BJ (cell line): ENCODE measurements around the gene GLYATL3. TPM values are rescaled to one million over a fixed set of nuclear protein-coding genes. Genes with fewer than 3 reads are reported as not detected.
A peak's percentile ranks its signal among the peaks of the same experiment; 100 is the strongest.

ENCODE experiments used
- CTCF ChIA-PET: fragments of 350-600 bp; formaldehyde crosslinking; extraction: SDS; loops from one replicate; lab custom pipeline; 2021; ENCODE audit warnings: antibody characterized with exemption, inconsistent platforms; lab: Yijun Ruan, JAX
- POLR2A ChIA-PET: fragments of 300-600 bp; sonication (Branson Sonifier 250); formaldehyde crosslinking; extraction: SDS; loops from one replicate; lab custom pipeline; 2021; ENCODE audit warnings: antibody characterized with exemption; lab: Charles Lee
- DNase-seq: peaks from one replicate; pipeline ENCODE4 v3.0.0-alpha.2; 2011; ENCODE audit warnings: low read depth
- H3K27me3 ChIP-seq: 2 replicates; pipeline ENCODE4 v1.6.0; 2011; ENCODE audit warnings: low read length; ENCODE audit not compliant: control insufficient read depth, insufficient read depth
- H3K36me3 ChIP-seq: 2 replicates; pipeline ENCODE4 v1.5.1; 2011; ENCODE audit warnings: low read length; ENCODE audit not compliant: control insufficient read depth, insufficient read depth
- H3K4me3 ChIP-seq: 2 replicates; pipeline ENCODE4 v1.5.1; 2011; ENCODE audit warnings: low read depth, mild to moderate bottlenecking, control low read depth, low read length
- polyA plus RNA-seq: library from polyadenylated mRNA; depleted of rRNA; stranded (reverse); fragments of >200 nt; gene quantifications from 2 replicates; pipeline ENCODE4 v1.2.3, GENCODE V29; 2011
- TF ChIP-seq, protein P1 (sequence below): IDR thresholded peaks from 2 replicates; pipeline ENCODE4 v1.5.1; 2011; ENCODE audit warnings: low read depth, mild to moderate bottlenecking, control low read depth, inconsistent platforms, low read length, moderate library complexity; ENCODE audit not compliant: insufficient read depth

The GLYATL3 gene
- polyA plus RNA-seq, 1 experiment, result not detected

DNA sequence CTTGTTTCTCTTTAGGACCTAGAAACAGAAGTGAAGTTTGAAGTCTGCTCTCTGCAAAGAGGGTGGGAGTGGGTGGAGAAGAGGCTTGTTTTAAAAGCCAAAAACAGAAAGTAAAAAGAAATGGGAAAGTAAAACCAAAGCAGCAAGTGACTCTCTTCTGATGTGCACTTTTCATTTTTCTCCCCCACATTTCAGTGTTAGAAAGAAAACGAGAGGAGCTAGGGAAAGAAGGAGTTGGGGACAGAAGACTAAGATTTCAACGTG is 52.1 kb downstream of the GLYATL3 start:
- ChIA-PET POLR2A (no interaction called here), CTCF (interaction anchor here (1.5 to 1.6 kb wide), 2 partner anchors 20 to 55 kb away, joined by 5 to 7 read pairs; no protein-coding TSS in a partner anchor)
- TF ChIP-seq, protein P1, sequence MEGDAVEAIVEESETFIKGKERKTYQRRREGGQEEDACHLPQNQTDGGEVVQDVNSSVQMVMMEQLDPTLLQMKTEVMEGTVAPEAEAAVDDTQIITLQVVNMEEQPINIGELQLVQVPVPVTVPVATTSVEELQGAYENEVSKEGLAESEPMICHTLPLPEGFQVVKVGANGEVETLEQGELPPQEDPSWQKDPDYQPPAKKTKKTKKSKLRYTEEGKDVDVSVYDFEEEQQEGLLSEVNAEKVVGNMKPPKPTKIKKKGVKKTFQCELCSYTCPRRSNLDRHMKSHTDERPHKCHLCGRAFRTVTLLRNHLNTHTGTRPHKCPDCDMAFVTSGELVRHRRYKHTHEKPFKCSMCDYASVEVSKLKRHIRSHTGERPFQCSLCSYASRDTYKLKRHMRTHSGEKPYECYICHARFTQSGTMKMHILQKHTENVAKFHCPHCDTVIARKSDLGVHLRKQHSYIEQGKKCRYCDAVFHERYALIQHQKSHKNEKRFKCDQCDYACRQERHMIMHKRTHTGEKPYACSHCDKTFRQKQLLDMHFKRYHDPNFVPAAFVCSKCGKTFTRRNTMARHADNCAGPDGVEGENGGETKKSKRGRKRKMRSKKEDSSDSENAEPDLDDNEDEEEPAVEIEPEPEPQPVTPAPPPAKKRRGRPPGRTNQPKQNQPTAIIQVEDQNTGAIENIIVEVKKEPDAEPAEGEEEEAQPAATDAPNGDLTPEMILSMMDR, result no peak
- no peak for DNase-seq
- Histone ChIP-seq H3K27me3 (peaks cover 3% of the 10 kb centered on the region), H3K36me3 (no peaks in the 10 kb centered on the region), H3K4me3 (peak overlapping the region; percentile 38; the same call in 1 of the 2 replicates)

DNA sequence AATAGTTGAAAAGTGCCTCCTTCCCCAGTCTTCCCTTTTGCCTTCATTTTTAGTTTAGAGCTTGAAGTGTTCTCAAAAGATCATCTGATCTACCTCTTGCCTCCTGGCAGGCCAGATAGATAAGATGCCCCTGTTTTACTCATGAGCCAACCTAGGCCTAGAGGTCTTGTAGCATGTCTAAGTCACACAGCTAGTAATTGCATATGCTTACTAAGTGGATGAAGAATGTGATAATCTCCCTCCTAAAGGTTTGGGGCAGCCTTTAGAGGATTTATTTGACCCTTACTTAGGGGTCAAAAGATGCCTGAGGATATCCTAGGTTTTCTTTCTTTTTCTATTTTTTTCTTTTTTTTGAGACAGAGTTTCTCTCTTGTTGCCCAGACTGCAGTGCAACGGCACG is 52.9 kb downstream of the GLYATL3 start:
- TF ChIP-seq, protein P1, result no peak
- CTCF ChIA-PET, result interaction anchor here (1.4 to 1.6 kb wide), 3 partner anchors 10 to 54 kb away, joined by 3 to 7 read pairs (median 5); no protein-coding TSS in a partner anchor
- Histone ChIP-seq H3K36me3 (no peaks in the 10 kb centered on the region), H3K4me3 (no peak overlapping the region), H3K27me3 (peaks cover 3% of the 10 kb centered on the region)
- POLR2A ChIA-PET, result no interaction called here
- no peak for DNase-seq

DNA sequence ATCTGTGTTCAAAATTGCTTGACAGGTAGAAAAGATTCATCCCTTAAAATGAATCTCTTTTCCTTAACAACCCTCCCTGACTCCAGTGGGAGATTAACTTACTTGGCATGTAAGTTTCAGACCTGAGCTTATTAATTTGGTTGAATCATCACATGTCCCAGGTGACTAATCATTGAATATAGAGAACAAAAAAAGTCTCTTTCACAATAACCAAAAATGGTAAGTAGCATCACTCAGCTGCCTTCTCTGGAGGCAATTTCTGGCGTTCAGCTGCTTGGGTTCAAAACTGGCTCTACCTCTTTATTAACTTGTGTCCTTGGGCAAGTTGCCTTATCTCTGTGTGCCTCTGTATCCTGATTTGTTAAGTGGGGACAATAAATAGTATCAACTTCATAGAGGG is 53.7 kb downstream of the GLYATL3 start:
- DNase-seq, result peak; percentile 8
- no peaks in the 10 kb centered on the region for H3K36me3 ChIP-seq
- ChIA-PET CTCF (interaction anchor here (1.0 to 1.6 kb wide), 4 partner anchors 11 to 54 kb away, joined by 3 to 5 read pairs (median 3); no protein-coding TSS in a partner anchor), POLR2A (no interaction called here)
- no peak overlapping the region for H3K4me3 ChIP-seq
- TF ChIP-seq, protein P1, result no peak
- H3K27me3 ChIP-seq, result peaks cover 3% of the 10 kb centered on the region

DNA sequence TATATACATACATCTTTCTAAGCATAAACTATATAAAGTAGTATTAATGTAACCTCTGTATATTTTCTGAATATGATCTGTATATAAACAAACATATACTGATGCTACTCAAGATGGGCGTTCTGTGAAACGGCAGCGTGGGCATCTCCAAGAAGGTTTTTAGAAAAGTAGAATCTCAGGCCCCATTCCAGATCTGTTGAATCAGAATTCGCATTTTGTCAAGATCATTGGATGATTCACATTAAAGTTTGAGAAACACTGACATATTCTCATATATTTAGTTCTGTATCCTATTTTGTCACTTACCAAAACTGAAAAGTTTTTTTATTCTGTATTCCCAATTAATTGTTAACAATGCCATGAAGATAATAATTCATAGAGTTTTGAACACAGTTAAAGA is 56.2 kb downstream of the GLYATL3 start:
- DNase-seq, result no peak
- H3K4me3 ChIP-seq, result no peak overlapping the region
- TF ChIP-seq, protein P1, result no peak
- H3K36me3 ChIP-seq, result no peaks in the 10 kb centered on the region
- ChIA-PET POLR2A (no interaction called here), CTCF (no interaction called here)
- H3K27me3 ChIP-seq, result peaks cover 2% of the 10 kb centered on the region

DNA sequence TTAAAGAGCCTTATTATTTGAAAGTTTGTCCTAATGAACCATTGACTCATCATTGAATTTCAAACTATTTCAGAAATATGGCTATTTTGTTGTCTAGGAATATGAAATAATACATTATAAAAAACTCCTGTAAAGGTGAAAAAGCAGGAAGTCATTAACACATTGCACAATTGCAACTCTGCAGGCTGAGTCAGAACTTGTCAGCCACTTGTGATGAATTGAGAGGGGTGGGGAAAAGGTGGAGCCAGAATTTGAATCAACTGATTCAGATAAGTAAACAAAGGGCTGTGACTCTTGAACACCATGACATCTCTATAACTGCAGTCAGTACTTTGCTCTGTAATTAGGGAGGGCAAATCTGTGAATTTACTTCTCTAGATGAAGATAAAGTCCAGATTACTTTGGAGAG is 56.7 kb downstream of the GLYATL3 start:
- no peak overlapping the region for H3K4me3 ChIP-seq
- TF ChIP-seq, protein P1, result no peak
- peak; percentile 11 for DNase-seq
- no peaks in the 10 kb centered on the region for H3K36me3 ChIP-seq
- CTCF ChIA-PET, result no interaction called here
- POLR2A ChIA-PET, result no interaction called here
- H3K27me3 ChIP-seq, result no peaks in the 10 kb centered on the region
